ENCODE results near the gene GYS2.
"Not testable (repeated sequence)": the region's sequence is repeated elsewhere in the genome, so short reads cannot be mapped to it uniquely, and the experiment has no call there.

The GYS2 gene

DNA sequence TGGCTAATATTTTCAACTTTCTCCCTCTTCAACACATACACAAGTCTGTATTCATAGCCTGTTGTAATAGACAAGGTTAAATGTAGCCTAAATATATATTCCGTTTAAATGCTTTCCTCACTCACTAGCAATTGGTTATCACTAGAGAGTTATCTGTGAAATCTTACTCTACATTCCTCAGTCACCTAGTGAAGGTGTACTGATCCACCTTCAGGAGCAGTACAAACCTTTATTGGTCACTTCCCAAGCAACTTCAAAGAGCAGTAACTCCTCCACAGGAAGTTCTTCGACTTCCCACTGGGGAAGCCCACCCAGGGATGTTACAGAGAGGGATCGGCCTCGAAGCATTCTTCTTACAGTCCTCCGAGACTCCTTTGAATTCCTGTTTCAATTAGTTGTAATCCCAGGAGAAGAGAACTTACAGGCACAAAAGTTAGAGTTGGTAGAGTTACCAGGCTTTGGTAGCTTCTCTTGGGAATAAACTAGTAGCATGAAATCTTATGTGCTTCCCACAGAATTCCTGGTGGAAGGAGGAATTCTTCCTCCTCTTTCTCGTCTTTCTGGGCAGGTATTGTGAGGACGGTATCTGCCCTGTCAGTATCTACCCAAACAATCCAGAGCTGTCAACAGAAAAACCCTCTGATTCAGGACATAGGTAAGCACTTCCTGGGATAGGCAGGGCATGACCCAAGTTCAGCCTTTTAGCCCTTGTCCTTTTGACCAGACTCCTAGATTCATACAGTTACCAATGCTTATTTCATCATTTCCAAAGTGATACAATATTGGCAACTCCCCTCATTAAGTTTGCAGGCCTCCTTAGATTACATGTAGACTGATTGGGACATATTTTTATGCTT, at the start of gene GYS2:
GYS2 (minus strand) TSS at position 603 of the 857 bp plus-strand sequence; CDS start at position 348, 255 bp downstream.
- H3K4me3 ChIP-seq (ENCODE audit: low read depth, low read length) = no peak within 1 kb of the TSS
- DNase-seq (ENCODE audit: low read depth) = no peak
- TF ChIP-seq, protein P1, sequence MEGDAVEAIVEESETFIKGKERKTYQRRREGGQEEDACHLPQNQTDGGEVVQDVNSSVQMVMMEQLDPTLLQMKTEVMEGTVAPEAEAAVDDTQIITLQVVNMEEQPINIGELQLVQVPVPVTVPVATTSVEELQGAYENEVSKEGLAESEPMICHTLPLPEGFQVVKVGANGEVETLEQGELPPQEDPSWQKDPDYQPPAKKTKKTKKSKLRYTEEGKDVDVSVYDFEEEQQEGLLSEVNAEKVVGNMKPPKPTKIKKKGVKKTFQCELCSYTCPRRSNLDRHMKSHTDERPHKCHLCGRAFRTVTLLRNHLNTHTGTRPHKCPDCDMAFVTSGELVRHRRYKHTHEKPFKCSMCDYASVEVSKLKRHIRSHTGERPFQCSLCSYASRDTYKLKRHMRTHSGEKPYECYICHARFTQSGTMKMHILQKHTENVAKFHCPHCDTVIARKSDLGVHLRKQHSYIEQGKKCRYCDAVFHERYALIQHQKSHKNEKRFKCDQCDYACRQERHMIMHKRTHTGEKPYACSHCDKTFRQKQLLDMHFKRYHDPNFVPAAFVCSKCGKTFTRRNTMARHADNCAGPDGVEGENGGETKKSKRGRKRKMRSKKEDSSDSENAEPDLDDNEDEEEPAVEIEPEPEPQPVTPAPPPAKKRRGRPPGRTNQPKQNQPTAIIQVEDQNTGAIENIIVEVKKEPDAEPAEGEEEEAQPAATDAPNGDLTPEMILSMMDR (IDR thresholded peaks at IDR 0.05; ENCODE audit: insufficient read depth, low read depth, low read length, missing control alignments) = no peak

DNA sequence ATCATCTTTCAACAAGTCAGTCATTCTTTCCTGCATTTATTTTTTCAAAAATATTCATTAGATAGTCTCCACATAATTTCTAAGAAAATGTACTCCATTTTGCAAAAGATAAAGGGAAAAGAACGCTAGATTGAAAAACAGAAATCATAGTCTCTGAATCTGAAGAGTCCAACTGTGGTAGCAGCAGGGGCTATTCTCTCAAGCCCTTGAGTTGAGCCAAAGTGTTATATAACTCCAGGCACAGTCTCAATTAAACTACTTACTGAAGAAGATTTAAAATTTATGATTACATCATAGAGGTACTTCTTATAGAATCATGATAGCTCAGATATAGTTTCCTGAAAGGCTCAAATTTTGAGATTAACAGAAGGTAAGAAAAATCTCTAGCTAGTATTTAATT, 47.2 kb upstream of the GYS2 start:
- DNase-seq (ENCODE audit: low read depth) = no peak
- no peak overlapping the region for H3K4me3 ChIP-seq (ENCODE audit: low read depth, low read length)
- TF ChIP-seq, protein P1 (IDR thresholded peaks at IDR 0.05; ENCODE audit: insufficient read depth, low read depth, low read length, missing control alignments) = no peak

DNA sequence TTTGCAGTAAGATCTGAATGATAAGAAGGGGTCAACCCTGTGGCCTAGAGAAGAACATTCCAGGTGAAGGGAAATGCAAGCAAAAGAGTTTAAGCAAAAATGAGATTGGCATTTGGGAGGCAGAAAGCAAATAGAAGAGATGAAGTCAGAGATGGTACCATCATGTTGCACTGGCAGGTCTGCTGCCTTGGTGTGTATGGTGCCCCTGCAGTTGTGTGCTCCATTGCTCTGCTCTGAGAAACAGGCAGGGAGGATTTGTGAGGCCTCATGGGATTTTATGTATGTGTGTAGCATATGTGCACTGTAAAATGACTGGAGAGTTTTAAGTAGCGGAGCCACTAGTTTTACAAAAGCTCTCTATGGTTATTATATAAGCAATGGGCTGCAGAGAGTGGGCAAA, 46.4 kb upstream of the GYS2 start:
- no peak for DNase-seq (ENCODE audit: low read depth)
- no peak overlapping the region for H3K4me3 ChIP-seq (ENCODE audit: low read depth, low read length)
- TF ChIP-seq, protein P1 (IDR thresholded peaks at IDR 0.05; ENCODE audit: insufficient read depth, low read depth, low read length, missing control alignments) = no peak

DNA sequence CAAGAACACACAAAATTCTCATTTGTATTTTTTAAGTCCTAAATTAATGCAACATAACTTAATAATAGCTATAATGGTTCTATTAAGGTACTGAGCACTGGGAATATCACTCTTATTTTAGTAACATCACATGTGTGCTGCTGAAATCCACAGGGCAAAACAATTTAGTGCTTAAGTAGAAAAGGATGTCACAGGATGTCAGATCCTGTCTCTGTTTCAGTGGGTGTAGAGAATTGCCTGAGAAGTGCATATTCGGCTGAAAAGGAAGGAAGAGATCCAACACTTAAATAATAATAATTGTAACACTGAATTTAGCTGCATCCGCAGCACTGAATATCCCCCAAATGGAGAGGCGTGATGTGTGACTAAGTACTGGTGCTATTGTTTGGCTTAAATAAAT, 44.4 kb upstream of the GYS2 start:
- DNase-seq (ENCODE audit: low read depth) = no peak
- H3K4me3 ChIP-seq (ENCODE audit: low read depth, low read length) = no peak overlapping the region

DNA sequence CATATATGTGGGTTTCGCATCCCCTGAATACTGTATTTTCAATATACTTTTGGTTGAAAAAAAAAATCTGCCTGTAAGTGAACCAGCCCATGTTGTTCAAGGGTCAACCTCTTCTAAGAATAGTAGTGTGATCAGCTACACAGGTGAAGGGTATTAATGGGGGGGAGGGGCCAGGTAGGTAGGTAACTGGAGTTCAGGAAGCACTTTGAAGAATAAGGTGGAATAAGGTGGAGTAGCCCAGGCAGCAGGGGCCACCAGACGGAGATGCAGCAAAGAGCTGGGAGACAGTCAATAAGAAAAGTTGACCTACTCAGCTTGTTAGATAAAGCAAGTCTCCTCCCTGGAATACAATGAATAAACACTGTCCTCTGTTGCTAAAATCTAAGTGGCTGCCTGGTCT, 43.7 kb upstream of the GYS2 start:
- DNase-seq (ENCODE audit: low read depth) = no peak
- TF ChIP-seq, protein P1 (IDR thresholded peaks at IDR 0.05; ENCODE audit: insufficient read depth, low read depth, low read length, missing control alignments) = no peak
- H3K4me3 ChIP-seq (ENCODE audit: low read depth, low read length) = no peak overlapping the region

More for the DNA sequence above, 44.4 kb upstream of the GYS2 start:
- TF ChIP-seq, protein P1 (IDR thresholded peaks at IDR 0.05; ENCODE audit: insufficient read depth, low read depth, low read length, missing control alignments) = no peak

DNA sequence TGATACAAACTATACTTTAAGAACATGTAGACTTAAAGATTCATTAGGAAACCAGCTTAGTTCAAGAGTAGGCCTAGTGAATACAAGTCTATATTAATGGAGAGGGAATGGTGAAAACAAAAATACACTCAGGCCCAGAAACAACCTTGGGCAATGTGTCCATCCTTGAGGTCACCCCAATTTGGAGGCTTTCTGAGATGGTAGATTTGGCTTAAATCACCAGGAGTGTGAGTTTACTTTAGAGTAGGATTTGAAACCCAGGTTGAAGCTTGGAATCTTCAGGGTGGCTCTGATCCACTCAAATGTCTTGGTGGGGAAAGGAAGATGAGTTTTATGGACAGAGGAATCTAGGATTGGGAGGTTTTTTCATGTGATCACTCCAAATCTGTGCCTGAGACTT, 42.5 kb upstream of the GYS2 start:
- no peak for DNase-seq (ENCODE audit: low read depth)
- no peak overlapping the region for H3K4me3 ChIP-seq (ENCODE audit: low read depth, low read length)
- TF ChIP-seq, protein P1 (IDR thresholded peaks at IDR 0.05; ENCODE audit: insufficient read depth, low read depth, low read length, missing control alignments) = no peak

DNA sequence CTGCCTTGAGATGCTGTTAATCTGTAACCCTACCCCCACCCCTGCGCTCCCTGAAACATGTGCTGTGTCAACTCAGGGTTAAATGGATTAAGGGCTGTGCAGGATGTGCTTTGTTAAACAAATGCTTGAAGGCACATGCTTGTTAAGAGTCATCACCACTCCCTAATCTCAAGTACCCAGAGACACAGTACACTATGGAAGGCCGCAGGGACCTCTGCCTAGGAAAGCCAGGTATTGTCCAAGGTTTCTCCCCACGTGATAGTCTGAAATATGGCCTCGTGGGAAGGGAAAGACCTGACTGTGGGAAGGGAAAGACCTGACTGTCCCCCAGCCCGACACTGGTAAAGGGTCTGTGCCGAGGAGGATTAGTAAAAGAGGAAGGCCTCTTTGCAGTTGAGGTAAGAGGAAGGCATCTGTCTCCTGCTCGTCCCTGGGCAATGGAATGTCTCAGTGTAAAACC, 40.4 kb upstream of the GYS2 start:
- not testable (repeated sequence) for DNase-seq (ENCODE audit: low read depth); H3K4me3 ChIP-seq (ENCODE audit: low read depth, low read length)

Measured in GM12865 (cell line).